HCT116 (cell line): ENCODE results near the gene ZNF516.

Experiments used
- ATF3 ChIP-seq: IDR thresholded peaks from 2 replicates; pipeline ENCODE4 v1.6.1; 2012
- POLR2A ChIP-seq: IDR thresholded peaks from 2 replicates; pipeline ENCODE4 v1.7.0; 2011; ENCODE audit warnings: borderline replicate concordance; ENCODE audit not compliant: insufficient read depth, insufficient read length; ENCODE audit errors: extremely low read depth
- POLR2AphosphoS5 ChIP-seq: IDR thresholded peaks from 2 replicates; pipeline ENCODE4 v1.6.1; 2011; ENCODE audit warnings: mild to moderate bottlenecking, low read depth, low read length, moderate library complexity
- ZFX ChIP-seq: fragments of 450-650 bp; IDR thresholded peaks from 2 replicates; pipeline ENCODE4 v1.6.1; 2017
- TF ChIP-seq, protein P1 (sequence below), 3 experiments: fragments of 200-600 bp in 1 of 3; sonication (generic) in 1 of 3; IDR thresholded peaks in 2 of 3; conservative IDR thresholded peaks in 1 of 3; 2 replicates each; pipeline ENCODE4 v1.5.1; 2012 to 2017; ENCODE audit warnings: low read depth in 2 of 3, low read length in 2 of 3, antibody characterized with exemption in 1 of 3, borderline replicate concordance in 1 of 3, control low read depth in 1 of 3, mild to moderate bottlenecking in 1 of 3, mixed read lengths in 1 of 3, mixed run types in 1 of 3, moderate library complexity in 1 of 3; ENCODE audit not compliant: insufficient read depth in 1 of 3
- TF ChIP-seq, protein P2 (sequence below): IDR thresholded peaks from 2 replicates; pipeline ENCODE4 v1.6.1; 2012

GRCh38 chr18:76490033-76490432 is 5.0 kb downstream of the ZNF516 start:
- TF ChIP-seq, protein P1, sequence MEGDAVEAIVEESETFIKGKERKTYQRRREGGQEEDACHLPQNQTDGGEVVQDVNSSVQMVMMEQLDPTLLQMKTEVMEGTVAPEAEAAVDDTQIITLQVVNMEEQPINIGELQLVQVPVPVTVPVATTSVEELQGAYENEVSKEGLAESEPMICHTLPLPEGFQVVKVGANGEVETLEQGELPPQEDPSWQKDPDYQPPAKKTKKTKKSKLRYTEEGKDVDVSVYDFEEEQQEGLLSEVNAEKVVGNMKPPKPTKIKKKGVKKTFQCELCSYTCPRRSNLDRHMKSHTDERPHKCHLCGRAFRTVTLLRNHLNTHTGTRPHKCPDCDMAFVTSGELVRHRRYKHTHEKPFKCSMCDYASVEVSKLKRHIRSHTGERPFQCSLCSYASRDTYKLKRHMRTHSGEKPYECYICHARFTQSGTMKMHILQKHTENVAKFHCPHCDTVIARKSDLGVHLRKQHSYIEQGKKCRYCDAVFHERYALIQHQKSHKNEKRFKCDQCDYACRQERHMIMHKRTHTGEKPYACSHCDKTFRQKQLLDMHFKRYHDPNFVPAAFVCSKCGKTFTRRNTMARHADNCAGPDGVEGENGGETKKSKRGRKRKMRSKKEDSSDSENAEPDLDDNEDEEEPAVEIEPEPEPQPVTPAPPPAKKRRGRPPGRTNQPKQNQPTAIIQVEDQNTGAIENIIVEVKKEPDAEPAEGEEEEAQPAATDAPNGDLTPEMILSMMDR (IDR thresholded peaks at IDR 0.05 in 2 of 3, conservative IDR thresholded peaks at IDR 0.05 in 1 of 3; ENCODE audit: borderline replicate concordance in 1 of 3, insufficient read depth in 1 of 3, low read depth in 2 of 3, low read length in 2 of 3): no peak
- no peak for TF ChIP-seq ZFX
- TF ChIP-seq, protein P2, sequence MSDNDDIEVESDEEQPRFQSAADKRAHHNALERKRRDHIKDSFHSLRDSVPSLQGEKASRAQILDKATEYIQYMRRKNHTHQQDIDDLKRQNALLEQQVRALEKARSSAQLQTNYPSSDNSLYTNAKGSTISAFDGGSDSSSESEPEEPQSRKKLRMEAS: no peak
- TF ChIP-seq POLR2A: no peak
- no peak for TF ChIP-seq ATF3
- TF ChIP-seq POLR2AphosphoS5: no peak
